Measurements from ENCODE around the gene CNIH4.
"Not testable (repeated sequence)": the region's sequence is repeated elsewhere in the genome, so short reads cannot be mapped to it uniquely, and the experiment has no call there.

CNIH4 gene

DNA sequence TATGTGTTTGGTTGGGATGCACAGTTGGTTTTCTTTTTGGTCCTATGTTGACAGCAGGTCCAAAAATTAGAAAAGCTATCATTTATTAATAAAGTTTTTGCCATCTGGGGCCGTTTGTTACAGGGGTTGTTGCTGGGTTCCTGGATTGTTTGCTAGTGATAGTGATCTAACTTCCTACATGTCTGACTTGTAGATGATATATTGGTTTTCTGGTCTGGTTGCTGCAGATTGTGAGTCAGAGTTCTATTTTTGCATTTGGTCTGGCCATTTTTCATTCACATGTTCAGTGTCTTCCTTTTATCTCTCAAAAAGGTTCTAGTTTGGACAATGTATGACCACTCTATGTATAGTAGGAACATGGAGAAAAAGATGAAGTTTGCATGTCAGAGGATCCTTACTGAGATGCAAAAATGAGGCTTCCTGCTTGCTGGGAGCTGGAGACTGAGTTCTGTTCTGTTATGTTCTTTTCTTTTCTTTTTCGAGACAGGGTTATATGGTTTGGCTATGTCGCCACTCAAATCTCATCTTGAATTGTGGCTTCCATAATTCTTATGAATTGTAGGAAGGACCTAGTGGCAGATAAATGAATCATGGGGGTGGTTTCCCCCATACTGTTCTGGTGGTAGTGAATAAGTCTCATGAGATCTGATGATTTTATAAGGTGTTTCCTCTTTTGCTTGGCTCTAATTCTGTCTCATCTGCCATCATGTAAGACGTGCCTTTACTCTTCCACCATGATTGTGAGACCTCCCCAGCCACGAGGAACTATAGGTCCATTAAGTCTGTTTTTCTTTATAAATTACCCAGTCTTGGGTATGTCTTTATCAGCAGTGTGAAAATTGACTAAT is 22.5 kb upstream of the CNIH4 start:
- DNase-seq (ENCODE audit: low read depth) = peak; percentile 21
- TF ChIP-seq, protein P1, sequence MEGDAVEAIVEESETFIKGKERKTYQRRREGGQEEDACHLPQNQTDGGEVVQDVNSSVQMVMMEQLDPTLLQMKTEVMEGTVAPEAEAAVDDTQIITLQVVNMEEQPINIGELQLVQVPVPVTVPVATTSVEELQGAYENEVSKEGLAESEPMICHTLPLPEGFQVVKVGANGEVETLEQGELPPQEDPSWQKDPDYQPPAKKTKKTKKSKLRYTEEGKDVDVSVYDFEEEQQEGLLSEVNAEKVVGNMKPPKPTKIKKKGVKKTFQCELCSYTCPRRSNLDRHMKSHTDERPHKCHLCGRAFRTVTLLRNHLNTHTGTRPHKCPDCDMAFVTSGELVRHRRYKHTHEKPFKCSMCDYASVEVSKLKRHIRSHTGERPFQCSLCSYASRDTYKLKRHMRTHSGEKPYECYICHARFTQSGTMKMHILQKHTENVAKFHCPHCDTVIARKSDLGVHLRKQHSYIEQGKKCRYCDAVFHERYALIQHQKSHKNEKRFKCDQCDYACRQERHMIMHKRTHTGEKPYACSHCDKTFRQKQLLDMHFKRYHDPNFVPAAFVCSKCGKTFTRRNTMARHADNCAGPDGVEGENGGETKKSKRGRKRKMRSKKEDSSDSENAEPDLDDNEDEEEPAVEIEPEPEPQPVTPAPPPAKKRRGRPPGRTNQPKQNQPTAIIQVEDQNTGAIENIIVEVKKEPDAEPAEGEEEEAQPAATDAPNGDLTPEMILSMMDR (IDR thresholded peaks at IDR 0.05; ENCODE audit: insufficient read depth, low read depth, low read length, missing control alignments) = no peak
- no peak overlapping the region for H3K4me3 ChIP-seq (ENCODE audit: low read depth, low read length)

DNA sequence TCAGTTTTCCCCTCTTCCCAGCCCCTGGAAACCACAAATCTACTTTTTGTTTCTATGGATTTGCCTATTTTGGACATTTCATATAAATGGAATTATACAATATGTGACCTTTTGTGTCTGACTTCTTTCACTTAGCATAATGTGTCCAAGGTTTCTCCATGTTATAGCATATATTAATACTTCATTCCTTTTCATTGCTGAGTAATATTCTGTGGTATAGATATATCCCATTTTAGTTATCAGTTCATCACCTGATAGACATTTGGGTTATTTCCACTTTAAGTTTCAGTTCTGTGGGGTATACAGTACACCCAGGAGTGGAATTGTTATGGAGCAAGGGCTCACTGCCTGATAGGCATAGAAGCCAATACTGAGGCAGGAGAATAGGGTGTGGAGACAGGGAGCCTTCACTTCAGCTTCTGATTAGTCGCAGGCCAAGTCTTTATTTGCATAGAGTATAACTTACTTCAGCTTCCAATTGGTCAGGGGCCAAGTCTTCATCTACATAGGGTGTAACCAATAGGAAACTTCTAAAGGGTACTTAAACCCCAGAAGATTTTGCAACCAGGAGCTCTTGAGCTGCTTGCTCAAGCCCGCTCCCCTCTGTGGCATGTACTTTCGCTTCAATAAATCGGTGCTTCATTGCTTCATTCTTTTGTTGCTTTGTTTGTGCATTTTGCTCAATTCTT is 18.4 kb upstream of the CNIH4 start:
- TF ChIP-seq, protein P1 (IDR thresholded peaks at IDR 0.05; ENCODE audit: insufficient read depth, low read depth, low read length, missing control alignments) = no peak
- no peak overlapping the region for H3K4me3 ChIP-seq (ENCODE audit: low read depth, low read length)
- no peak for DNase-seq (ENCODE audit: low read depth)

DNA sequence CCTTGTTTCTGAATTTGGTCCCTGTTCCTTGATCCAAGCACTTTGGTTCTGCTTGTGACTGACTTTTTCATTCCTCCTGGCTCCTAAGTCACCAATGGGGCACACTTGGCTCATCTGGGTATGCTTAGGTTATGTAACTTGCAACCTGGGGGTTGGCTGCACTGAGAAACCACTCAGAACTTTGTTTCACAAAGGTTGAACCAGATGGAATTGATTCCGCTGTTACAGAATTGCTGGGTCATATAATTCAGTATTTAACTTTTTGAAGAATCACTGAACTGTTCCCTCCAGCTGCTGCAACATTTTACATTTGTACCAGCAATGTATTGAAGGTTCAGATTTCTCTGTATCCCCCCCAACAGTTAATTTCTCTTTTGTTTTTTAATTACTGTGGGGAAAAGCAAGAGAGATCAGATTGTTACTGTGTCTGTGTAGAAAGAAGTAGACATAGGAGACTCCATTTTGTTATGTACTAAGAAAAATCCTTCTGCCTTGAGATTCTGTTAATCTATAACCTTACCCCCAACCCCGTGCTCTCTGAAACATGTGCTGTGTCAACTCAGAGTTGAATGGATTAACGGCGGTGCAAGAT is 17.1 kb upstream of the CNIH4 start:
- no peak overlapping the region for H3K4me3 ChIP-seq (ENCODE audit: low read depth, low read length)
- DNase-seq (ENCODE audit: low read depth) = no peak
- TF ChIP-seq, protein P1 (IDR thresholded peaks at IDR 0.05; ENCODE audit: insufficient read depth, low read depth, low read length, missing control alignments) = no peak

DNA sequence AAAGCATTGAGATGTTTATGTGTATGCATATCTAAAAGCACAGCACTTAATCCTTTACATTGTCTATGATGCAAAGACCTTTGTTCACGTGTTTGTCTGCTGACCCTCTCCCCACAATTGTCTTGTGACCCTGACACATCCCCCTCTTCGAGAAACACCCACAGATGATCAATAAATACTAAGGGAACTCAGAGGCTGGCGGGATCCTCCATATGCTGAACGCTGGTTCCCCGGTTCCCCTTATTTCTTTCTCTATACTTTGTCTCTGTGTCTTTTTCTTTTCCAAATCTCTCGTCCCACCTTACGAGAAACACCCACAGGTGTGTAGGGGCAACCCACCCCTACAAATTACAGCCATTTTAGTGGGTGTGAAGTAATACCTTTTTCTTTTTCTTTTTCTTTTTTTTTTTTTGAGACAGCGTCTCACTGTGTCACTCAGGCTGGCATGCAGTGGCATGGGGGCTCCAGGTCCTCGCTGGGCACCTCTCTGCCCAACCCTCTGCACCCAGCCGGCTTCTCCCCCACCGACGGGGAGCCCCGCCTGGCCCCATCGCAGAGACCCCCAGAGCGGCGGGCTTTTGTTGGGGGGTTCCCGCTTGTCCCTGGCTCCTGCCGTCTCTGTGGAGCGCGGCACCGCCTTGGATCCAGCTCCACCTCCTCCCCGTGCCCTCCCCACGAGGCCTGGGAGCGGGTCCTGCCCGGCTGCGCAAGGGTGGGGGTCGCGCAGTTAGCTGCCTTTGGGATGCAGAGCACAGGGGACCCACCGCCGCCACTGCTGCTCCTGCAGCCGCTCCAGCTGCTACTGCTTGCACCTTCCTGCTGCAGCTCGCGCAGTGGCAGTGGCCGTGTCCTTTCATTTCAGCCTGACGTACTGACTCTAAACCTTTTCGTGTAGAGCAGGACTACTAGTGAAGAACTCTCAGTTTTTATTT is 16.0 kb upstream of the CNIH4 start:
- DNase-seq (ENCODE audit: low read depth) = peak; percentile 37
- peak overlapping the region; percentile 59 for H3K4me3 ChIP-seq (ENCODE audit: low read depth, low read length)

DNA sequence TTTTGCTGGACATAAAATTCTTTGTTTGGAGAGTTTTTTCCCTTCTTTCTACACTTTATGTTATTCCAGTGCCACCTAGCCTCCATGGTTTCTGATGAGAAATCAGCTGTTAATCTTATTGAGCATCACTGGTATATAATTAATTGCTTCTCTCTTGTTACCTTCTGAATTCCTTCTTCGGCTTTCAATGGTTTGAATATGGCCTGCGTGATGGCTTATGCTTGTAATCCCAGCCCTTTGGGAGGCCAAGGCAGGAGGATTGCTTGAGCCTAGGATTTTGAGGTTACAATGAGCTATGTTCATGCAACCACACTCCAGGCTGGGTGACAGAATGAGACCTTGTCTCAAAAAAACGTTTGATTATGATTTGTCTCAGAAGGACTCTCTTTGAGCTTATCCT is 13.0 kb upstream of the CNIH4 start:
- TF ChIP-seq, protein P1 (IDR thresholded peaks at IDR 0.05; ENCODE audit: insufficient read depth, low read depth, low read length, missing control alignments) = no peak
- no peak for DNase-seq (ENCODE audit: low read depth)
- H3K4me3 ChIP-seq (ENCODE audit: low read depth, low read length) = no peak overlapping the region

DNA sequence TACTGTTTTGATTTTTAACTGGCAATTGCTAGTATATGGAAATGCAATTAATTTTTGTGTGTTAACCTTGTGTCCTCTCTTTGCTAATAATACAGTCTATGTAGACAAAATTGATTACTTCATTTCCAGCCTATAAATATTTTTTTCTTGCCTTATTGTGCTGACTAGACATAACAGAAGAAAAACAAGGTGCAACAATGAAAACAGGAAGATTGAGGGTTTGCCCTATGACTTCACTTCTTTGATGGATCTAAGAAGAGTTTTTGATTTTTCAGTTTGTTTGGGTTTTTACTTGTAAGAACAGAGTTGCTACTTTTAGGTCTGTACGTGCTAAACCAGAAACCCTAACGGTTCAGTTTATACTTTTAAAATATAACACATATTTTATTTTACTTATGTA is 8.5 kb upstream of the CNIH4 start:
- TF ChIP-seq, protein P1 (IDR thresholded peaks at IDR 0.05; ENCODE audit: insufficient read depth, low read depth, low read length, missing control alignments) = no peak
- H3K4me3 ChIP-seq (ENCODE audit: low read depth, low read length) = no peak overlapping the region
- DNase-seq (ENCODE audit: low read depth) = no peak

DNA sequence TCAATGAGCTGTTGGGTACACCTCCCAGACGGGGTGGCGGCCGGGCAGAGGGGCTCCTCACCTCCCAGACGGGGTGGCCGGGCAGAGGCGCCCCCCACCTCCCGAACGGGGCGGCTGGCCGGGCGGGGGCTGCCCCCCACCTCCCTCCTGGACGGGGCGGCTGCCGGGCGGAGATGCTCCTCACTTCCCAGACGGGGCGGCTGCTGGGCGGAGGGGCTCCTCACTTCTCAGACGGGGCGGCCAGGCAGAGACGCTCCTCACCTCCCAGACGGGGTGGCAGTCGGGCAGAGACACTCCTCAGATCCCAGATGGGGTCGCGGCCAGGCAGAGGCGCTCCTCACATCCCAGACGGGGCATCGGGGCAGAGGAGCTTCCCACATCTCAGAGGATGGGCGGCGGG is 7.0 kb upstream of the CNIH4 start:
- not testable (repeated sequence) for H3K4me3 ChIP-seq (ENCODE audit: low read depth, low read length); DNase-seq (ENCODE audit: low read depth)

DNA sequence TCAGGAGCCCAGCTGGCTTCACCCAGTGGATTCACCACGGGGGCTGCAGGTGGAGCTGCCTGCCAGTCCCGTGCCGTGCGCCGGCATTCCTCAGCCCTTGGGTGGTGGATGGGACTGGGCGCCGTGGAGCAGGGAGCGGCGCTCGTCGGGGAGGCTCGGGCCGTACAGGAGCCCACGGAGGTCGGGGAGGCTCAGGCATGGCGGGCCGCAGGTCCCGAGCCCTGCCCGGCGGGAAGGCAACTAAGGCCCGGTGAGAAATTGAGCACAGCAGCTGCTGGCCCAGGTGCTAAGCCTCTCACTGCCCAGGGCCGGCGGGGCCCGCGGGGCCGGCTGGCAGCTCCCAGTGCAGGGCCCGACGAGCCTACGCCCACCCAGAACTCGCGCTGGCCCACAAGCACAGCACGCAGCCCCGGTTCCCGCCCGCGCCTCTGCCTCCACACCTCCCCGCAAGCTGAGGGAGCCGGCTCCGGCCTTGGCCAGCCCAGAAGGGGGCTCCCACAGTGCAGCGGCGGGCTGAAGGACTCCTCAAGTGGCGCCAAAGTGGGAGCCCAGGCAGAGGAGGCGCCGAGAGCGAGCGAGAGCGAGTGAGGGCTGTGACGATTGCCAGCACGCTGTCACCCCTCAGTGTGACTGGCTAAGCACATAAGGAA is 4.1 kb upstream of the CNIH4 start:
- H3K4me3 ChIP-seq (ENCODE audit: low read depth, low read length); DNase-seq (ENCODE audit: low read depth): not testable (repeated sequence)

Data from GM12865 (cell line).